HG02623 (cell line): ENCODE data around the gene WDR11.

Experiments used
- ATAC-seq: cut with Tn5 transposase; IDR thresholded peaks from one replicate; pipeline ENCODE4 v1.9.1; 2021; ENCODE audit warnings: moderate library complexity; ENCODE audit not compliant: unreplicated experiment

WDR11 gene

GRCh38 chr10:120850911-120851865, at the start of gene WDR11:
TSS of gene WDR11 (plus strand) at chr10:120851362. CDS start at chr10:120851421, 59 bp downstream.
- peak; percentile 90 for ATAC-seq

- ATAC-seq: no peak
Measured at GRCh38 chr10:120802935-120803334, 48.2 kb upstream of the WDR11 start.

- no peak for ATAC-seq
Measured at GRCh38 chr10:120803972-120804371, 47.2 kb upstream of the WDR11 start.

GRCh38 chr10:120805014-120805812, 45.9 kb upstream of the WDR11 start:
- no peak for ATAC-seq

- ATAC-seq: no peak
Measured at GRCh38 chr10:120806081-120806480, 45.1 kb upstream of the WDR11 start.

GRCh38 chr10:120810298-120810697, 40.9 kb upstream of the WDR11 start:
- ATAC-seq: no peak

GRCh38 chr10:120813085-120813484, 38.1 kb upstream of the WDR11 start:
- no peak for ATAC-seq

- no peak for ATAC-seq
Measured at GRCh38 chr10:120818301-120818700, 32.9 kb upstream of the WDR11 start.

- ATAC-seq: no peak
Measured at GRCh38 chr10:120819366-120819765, 31.8 kb upstream of the WDR11 start.

GRCh38 chr10:120823266-120823665, 27.9 kb upstream of the WDR11 start:
- ATAC-seq: no peak

- ATAC-seq: no peak
Measured at GRCh38 chr10:120824881-120825309, 26.3 kb upstream of the WDR11 start.

- no peak for ATAC-seq
Measured at GRCh38 chr10:120825878-120826769, 25.0 kb upstream of the WDR11 start.

- peak; percentile 93 for ATAC-seq
Measured at GRCh38 chr10:120827251-120827875, 23.8 kb upstream of the WDR11 start.

GRCh38 chr10:120828763-120829319, 22.3 kb upstream of the WDR11 start:
- ATAC-seq: no peak

- no peak for ATAC-seq
Measured at GRCh38 chr10:120832106-120832505, 19.1 kb upstream of the WDR11 start.

- no peak for ATAC-seq
Measured at GRCh38 chr10:120833222-120833928, 17.8 kb upstream of the WDR11 start.

- no peak for ATAC-seq
Measured at GRCh38 chr10:120835603-120836002, 15.6 kb upstream of the WDR11 start.

GRCh38 chr10:120838941-120839340, 12.2 kb upstream of the WDR11 start:
- ATAC-seq: no peak

- ATAC-seq: no peak
Measured at GRCh38 chr10:120841522-120842189, 9.5 kb upstream of the WDR11 start.
